PC-9 (cell line): ENCODE results near the gene HACD2. TPM values are rescaled to one million over a fixed set of nuclear protein-coding genes. Genes with fewer than 3 reads are reported as not detected.
"Not testable (repeated sequence)": the region's sequence is repeated elsewhere in the genome, so short reads cannot be mapped to it uniquely, and the experiment has no call there.

ENCODE experiments used
- BruUV-seq: library from RNA; stranded (reverse); fragments of 400-500 nt; replicated peaks from 2 replicates; lab custom pipeline; 2021; lab: Mats Ljungman, UMichigan
- CTCF ChIA-PET: fragments of 300-600 bp; sonication (Branson Sonifier 250); formaldehyde crosslinking; loops from one replicate; lab custom pipeline; 2022; ENCODE audit warnings: antibody characterized with exemption; lab: Charles Lee
- POLR2A ChIA-PET: fragments of 300-600 bp; sonication (Branson Sonifier 250); formaldehyde crosslinking; loops from one replicate; lab custom pipeline; 2022; ENCODE audit warnings: antibody characterized with exemption; ENCODE audit not compliant: unreplicated experiment; lab: Charles Lee
- DNase-seq, 2 experiments: peaks; one replicate each; pipeline versions ENCODE4 v3.0.0 to v3.0.0-alpha.2; 2015 to 2022; ENCODE audit warnings: mixed read lengths in 1 of 2
- H2AFZ ChIP-seq: fragments of 200-600 bp; sonication (generic); 2 replicates; pipeline ENCODE4 v1.8.1; 2017; ENCODE audit warnings: antibody characterized with exemption
- H3F3A ChIP-seq: fragments of 200-600 bp; sonication (generic); 2 replicates; pipeline ENCODE4 v1.8.1; 2017; ENCODE audit warnings: antibody characterized with exemption, mild to moderate bottlenecking, low read depth; ENCODE audit not compliant: insufficient read depth
- H3K27ac ChIP-seq: fragments of 200-600 bp; sonication (generic); 2 replicates; pipeline ENCODE4 v1.6.1; 2016; ENCODE audit warnings: mixed run types
- H3K27me3 ChIP-seq: fragments of 200-600 bp; sonication (generic); 2 replicates; pipeline ENCODE4 v1.6.1; 2016; ENCODE audit warnings: low read depth, mixed run types; ENCODE audit not compliant: insufficient read depth
- H3K36me3 ChIP-seq: fragments of 200-600 bp; sonication (generic); 2 replicates; pipeline ENCODE4 v1.6.1; 2016; ENCODE audit warnings: low read depth, mixed run types
- H3K4me1 ChIP-seq: fragments of 200-600 bp; sonication (generic); replicated peaks from 2 replicates; pipeline ENCODE4 v1.6.1; 2016; ENCODE audit warnings: mixed run types; ENCODE audit not compliant: insufficient read depth
- H3K4me2 ChIP-seq: fragments of 200-600 bp; sonication (generic); 2 replicates; pipeline ENCODE4 v1.6.1; 2017; ENCODE audit warnings: mixed run types
- H3K4me3 ChIP-seq: fragments of 200-600 bp; sonication (generic); 2 replicates; pipeline ENCODE4 v1.6.1; 2016; ENCODE audit warnings: mixed run types
- H3K79me2 ChIP-seq: fragments of 200-600 bp; sonication (generic); 2 replicates; pipeline ENCODE4 v1.6.1; 2017; ENCODE audit warnings: low read depth, mixed run types
- H3K9me2 ChIP-seq: fragments of 200-600 bp; sonication (generic); 2 replicates; pipeline ENCODE4 v1.8.1; 2017; ENCODE audit warnings: mild to moderate bottlenecking; ENCODE audit not compliant: insufficient read depth
- H3K9me3 ChIP-seq: fragments of 200-600 bp; sonication (generic); 2 replicates; pipeline ENCODE4 v1.8.1; 2016; ENCODE audit warnings: low read depth; ENCODE audit not compliant: insufficient read depth
- H4K20me1 ChIP-seq: fragments of 200-600 bp; sonication (generic); 2 replicates; pipeline ENCODE4 v1.8.1; 2017; ENCODE audit not compliant: insufficient read depth
- EZH2 ChIP-seq: fragments of 200-600 bp; sonication (generic); IDR thresholded peaks from 2 replicates; pipeline ENCODE4 v1.8.0; 2017; ENCODE audit warnings: antibody characterized with exemption, low read depth
- intact Hi-C: fragments of 100-400 bp; cut with micrococcal nuclease; formaldehyde crosslinking; loops from one replicate; pipeline ENCODE4 v1.10.0; 2022; ENCODE audit not compliant: unreplicated experiment
- total RNA-seq: library from RNA; stranded (reverse); gene quantifications from 2 replicates; pipeline ENCODE4 v1.2.3, GENCODE V29; 2021
- TF ChIP-seq, protein P1 (sequence below): fragments of 200-600 bp; sonication (generic); conservative IDR thresholded peaks from 2 replicates; pipeline ENCODE4 v1.6.1; 2017; ENCODE audit warnings: mixed run types, antibody characterized with exemption, mild to moderate bottlenecking, moderate library complexity

The HACD2 gene
- total RNA-seq, 1 experiment from 2014 or later: 53.3 TPM

- no peak overlapping the region for H3K4me3 ChIP-seq
- H2AFZ ChIP-seq: no peak overlapping the region
- no peaks in the 10 kb centered on the region; the same call in 1 of the 2 replicates for H3K9me2 ChIP-seq
- ChIA-PET CTCF (interaction anchor here (1.1 kb wide), 1 partner anchor 36 kb away, joined by 6 read pairs; no protein-coding TSS in a partner anchor), POLR2A (interaction anchor here (0.6 to 1.6 kb wide), 3 partner anchors 19 to 239 kb away, joined by 6 to 12 read pairs (median 7); no protein-coding TSS in a partner anchor)
- no peaks in the 10 kb centered on the region for H3K36me3 ChIP-seq
- peaks cover 41% of the 10 kb centered on the region for H3F3A ChIP-seq
- no peak for TF ChIP-seq EZH2
- TF ChIP-seq, protein P1, sequence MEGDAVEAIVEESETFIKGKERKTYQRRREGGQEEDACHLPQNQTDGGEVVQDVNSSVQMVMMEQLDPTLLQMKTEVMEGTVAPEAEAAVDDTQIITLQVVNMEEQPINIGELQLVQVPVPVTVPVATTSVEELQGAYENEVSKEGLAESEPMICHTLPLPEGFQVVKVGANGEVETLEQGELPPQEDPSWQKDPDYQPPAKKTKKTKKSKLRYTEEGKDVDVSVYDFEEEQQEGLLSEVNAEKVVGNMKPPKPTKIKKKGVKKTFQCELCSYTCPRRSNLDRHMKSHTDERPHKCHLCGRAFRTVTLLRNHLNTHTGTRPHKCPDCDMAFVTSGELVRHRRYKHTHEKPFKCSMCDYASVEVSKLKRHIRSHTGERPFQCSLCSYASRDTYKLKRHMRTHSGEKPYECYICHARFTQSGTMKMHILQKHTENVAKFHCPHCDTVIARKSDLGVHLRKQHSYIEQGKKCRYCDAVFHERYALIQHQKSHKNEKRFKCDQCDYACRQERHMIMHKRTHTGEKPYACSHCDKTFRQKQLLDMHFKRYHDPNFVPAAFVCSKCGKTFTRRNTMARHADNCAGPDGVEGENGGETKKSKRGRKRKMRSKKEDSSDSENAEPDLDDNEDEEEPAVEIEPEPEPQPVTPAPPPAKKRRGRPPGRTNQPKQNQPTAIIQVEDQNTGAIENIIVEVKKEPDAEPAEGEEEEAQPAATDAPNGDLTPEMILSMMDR: no peak
- H4K20me1 ChIP-seq: no peaks in the 10 kb centered on the region
- DNase-seq: peak; percentile 57 to 81
- no peaks in the 10 kb centered on the region for H3K27me3 ChIP-seq
- peaks cover 61% of the 10 kb centered on the region for H3K4me1 ChIP-seq
- H3K27ac ChIP-seq: peak overlapping the region; percentile 95
- H3K9me3 ChIP-seq: no peaks in the 10 kb centered on the region
- H3K4me2 ChIP-seq: peak overlapping the region; percentile 62
- intact Hi-C loops: loop anchor here (1.0 kb wide), 1 partner anchor 19 kb away; no protein-coding TSS in a partner anchor
- BruUV-seq: no TSS peak
- peaks cover 10% of the 10 kb centered on the region; the same call in 1 of the 2 replicates for H3K79me2 ChIP-seq
These were observed 21.0 kb upstream of the HACD2 start for GRCh38 chr3:123605789-123606234.

- H3K9me3 ChIP-seq, H2AFZ ChIP-seq, intact Hi-C loops, BruUV-seq, H3K4me2 ChIP-seq, CTCF ChIA-PET, H3K27ac ChIP-seq, H3K36me3 ChIP-seq, H3K4me3 ChIP-seq, DNase-seq, H3K9me2 ChIP-seq, H4K20me1 ChIP-seq, H3K27me3 ChIP-seq: not testable (repeated sequence)
- peaks cover 69% of the 10 kb centered on the region for H3K4me1 ChIP-seq
- POLR2A ChIA-PET: interaction anchor here (1.0 kb wide), 1 partner anchor 17 kb away, joined by 4 read pairs; no protein-coding TSS in a partner anchor
- peaks cover 45% of the 10 kb centered on the region for H3F3A ChIP-seq
- H3K79me2 ChIP-seq: peaks cover 10% of the 10 kb centered on the region; the same call in 1 of the 2 replicates
These were observed 18.3 kb upstream of the HACD2 start for GRCh38 chr3:123603153-123603552.

GRCh38 chr3:123602325-123602724 is 17.5 kb upstream of the HACD2 start:
- Histone ChIP-seq H3K79me2 (peaks cover 10% of the 10 kb centered on the region; the same call in 1 of the 2 replicates), H2AFZ (no peak overlapping the region), H3K27me3 (no peaks in the 10 kb centered on the region), H3K4me1 (peaks cover 69% of the 10 kb centered on the region), H4K20me1 (no peaks in the 10 kb centered on the region), H3K9me2 (no peaks in the 10 kb centered on the region), H3F3A (peaks cover 45% of the 10 kb centered on the region), H3K4me3 (no peak overlapping the region; the same call in 1 of the 2 replicates), H3K27ac (peak overlapping the region; percentile 62), H3K4me2 (peak overlapping the region; percentile 69), H3K9me3 (no peaks in the 10 kb centered on the region), H3K36me3 (no peaks in the 10 kb centered on the region)
- no TSS peak for BruUV-seq
- DNase-seq: peak; percentile 76 to 89
- TF ChIP-seq, protein P1: no peak
- no peak for TF ChIP-seq EZH2
- intact Hi-C loops: loop anchor here (1.0 kb wide), 1 partner anchor 17 kb away; the partner anchor contains the start of gene HACD2
- ChIA-PET CTCF (no interaction called here), POLR2A (interaction anchor here (0.6 to 1.3 kb wide), 4 partner anchors 12 to 286 kb away, joined by 3 to 11 read pairs (median 6); no protein-coding TSS in a partner anchor)

DNA sequence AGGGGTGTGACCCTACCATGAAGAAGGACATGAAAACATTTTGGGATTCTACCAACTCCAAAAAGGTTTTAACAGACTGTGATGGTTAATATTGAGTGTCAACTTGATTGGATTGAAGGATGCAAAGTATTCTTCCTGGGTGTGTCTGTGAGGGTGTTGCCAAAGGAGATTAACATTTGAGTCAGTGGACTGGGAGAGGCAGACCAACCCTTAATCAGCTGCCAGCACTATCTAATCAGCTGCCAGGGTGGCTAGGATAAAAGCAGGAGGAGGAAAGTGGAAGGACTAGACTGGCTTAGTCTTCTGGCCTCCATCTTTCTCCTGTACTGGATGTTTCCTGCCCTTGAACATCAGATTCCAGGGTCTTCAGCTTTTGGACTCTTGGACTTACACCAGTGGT is 16.0 kb upstream of the HACD2 start:
- intact Hi-C loops, H3K9me3 ChIP-seq, H3K36me3 ChIP-seq, H3K9me2 ChIP-seq, H3K4me3 ChIP-seq, H4K20me1 ChIP-seq, BruUV-seq, H3K79me2 ChIP-seq, H3K27me3 ChIP-seq, CTCF ChIA-PET, H2AFZ ChIP-seq: not testable (repeated sequence)
- Histone ChIP-seq H3K27ac (peak overlapping the region; percentile 62), H3K4me2 (peak overlapping the region; percentile 69), H3K4me1 (peaks cover 56% of the 10 kb centered on the region), H3F3A (peaks cover 32% of the 10 kb centered on the region)
- DNase-seq: peak in 1 of 2 experiments; percentile 22
- POLR2A ChIA-PET: interaction anchor here (0.6 kb wide), 1 partner anchor 23 kb away, joined by 4 read pairs; no protein-coding TSS in a partner anchor
